ENCODE measurements around the gene OR4K5. TPM values are rescaled to one million over a fixed set of nuclear protein-coding genes. Genes with fewer than 3 reads are reported as not detected.
"Not testable (repeated sequence)": the region's sequence is repeated elsewhere in the genome, so short reads cannot be mapped to it uniquely, and the experiment has no call there.

Gene OR4K5
- polyA plus RNA-seq (ENCODE audit: insufficient read length in 4 of 4): not detected

GRCh38 chr14:19920021-19920657, at the start of gene OR4K5:
Gene OR4K5 (plus strand): TSS chr14:19920607. CDS start chr14:19920607, 0 bp downstream.
- DNase-seq (ENCODE audit: low read depth in 4 of 4, low spot score in 3 of 4): no peak

GRCh38 chr14:19873178-19873577, 47.2 kb upstream of the OR4K5 start:
- DNase-seq (ENCODE audit: low read depth in 4 of 4, low spot score in 3 of 4): no peak

DNA sequence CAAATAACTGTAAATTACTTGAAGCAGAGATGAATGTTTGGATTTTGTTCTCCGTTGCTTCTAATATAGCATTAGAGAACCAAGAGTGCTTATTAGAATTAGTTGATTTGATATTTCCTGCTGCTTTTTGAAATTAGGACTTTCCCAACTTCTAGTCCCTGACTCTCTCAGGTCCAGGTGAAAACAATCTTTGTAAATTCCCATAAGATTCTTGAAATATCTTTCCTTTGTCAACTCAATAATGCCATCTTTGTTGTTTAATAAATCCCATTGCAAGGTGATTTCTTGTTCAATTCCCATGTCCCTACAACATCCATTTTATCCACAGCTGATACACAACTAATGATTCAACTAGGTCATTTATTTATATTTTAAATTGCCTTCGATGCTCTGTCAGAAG, 45.6 kb upstream of the OR4K5 start, which contains the start of gene OR4K2:
Gene OR4K2 (plus strand): TSS at position 301 of the 400 bp plus-strand sequence. CDS start 1,126 bp downstream, outside the sequence.
- DNase-seq (ENCODE audit: low read depth in 4 of 4, low spot score in 3 of 4): no peak

GRCh38 chr14:19878029-19878642, 42.3 kb upstream of the OR4K5 start:
- DNase-seq (ENCODE audit: low read depth in 4 of 4, low spot score in 3 of 4): no peak

- no peak for DNase-seq (ENCODE audit: low read depth in 4 of 4, low spot score in 3 of 4)
Measured at GRCh38 chr14:19895282-19895681, 25.1 kb upstream of the OR4K5 start.

- DNase-seq (ENCODE audit: low read depth in 4 of 4, low spot score in 3 of 4): no peak
Measured at GRCh38 chr14:19900999-19901398, 19.4 kb upstream of the OR4K5 start.

DNA sequence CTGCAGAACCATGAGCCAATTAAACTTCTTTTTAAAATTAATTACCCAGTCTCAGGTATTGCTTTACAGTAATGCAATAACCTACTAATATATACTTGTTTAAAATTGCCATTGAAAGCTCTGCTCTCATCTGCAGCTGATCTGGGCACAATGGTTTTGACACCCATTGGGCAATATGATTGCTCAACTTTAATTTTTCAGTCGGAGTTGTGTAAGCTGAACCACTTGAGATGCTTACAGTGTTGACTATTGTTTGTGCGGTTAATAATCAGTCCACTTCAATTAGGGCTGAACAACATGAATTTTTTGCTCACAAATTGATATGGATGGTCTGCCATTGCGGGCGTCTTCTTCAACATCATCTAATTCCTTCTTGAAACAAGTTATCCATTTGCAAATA, 18.0 kb upstream of the OR4K5 start:
- no peak for DNase-seq (ENCODE audit: low read depth in 4 of 4, low spot score in 3 of 4)

- DNase-seq (ENCODE audit: low read depth in 4 of 4, low spot score in 3 of 4): no peak
Measured at GRCh38 chr14:19906665-19907064, 13.7 kb upstream of the OR4K5 start.

GRCh38 chr14:19911114-19911513, 9.3 kb upstream of the OR4K5 start:
- DNase-seq (ENCODE audit: low read depth in 4 of 4, low spot score in 3 of 4): no peak

GRCh38 chr14:19917243-19917642, 3.2 kb upstream of the OR4K5 start:
- DNase-seq (ENCODE audit: low read depth in 4 of 4, low spot score in 3 of 4): no peak

DNA sequence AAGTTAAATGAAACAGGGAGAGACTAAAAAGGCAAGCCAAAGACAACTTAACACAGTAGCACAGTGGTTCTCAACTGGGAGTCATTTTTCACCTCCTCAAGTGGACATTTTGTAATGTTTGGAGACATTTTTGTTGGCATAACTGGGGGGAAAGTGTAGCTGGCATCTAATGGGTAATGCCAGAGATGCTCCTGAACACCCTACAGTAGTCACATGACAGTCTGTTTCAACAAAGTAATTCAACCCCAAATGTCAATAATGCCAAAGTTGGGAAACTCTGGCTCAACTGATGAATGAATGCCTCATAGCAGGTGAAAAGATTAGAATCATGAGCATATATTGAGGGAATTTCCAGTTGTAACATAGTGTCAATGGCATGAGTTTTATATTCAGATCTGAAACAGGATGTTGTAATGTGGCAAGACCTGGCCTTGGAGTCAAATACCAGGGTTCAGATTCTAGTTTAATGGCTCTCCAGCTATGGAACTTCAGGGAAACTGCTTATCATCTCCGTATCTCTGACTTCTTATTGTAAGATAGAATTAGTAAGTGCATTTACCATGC, 2.4 kb upstream of the OR4K5 start:
- DNase-seq (ENCODE audit: low read depth in 4 of 4, low spot score in 3 of 4): no peak

DNA sequence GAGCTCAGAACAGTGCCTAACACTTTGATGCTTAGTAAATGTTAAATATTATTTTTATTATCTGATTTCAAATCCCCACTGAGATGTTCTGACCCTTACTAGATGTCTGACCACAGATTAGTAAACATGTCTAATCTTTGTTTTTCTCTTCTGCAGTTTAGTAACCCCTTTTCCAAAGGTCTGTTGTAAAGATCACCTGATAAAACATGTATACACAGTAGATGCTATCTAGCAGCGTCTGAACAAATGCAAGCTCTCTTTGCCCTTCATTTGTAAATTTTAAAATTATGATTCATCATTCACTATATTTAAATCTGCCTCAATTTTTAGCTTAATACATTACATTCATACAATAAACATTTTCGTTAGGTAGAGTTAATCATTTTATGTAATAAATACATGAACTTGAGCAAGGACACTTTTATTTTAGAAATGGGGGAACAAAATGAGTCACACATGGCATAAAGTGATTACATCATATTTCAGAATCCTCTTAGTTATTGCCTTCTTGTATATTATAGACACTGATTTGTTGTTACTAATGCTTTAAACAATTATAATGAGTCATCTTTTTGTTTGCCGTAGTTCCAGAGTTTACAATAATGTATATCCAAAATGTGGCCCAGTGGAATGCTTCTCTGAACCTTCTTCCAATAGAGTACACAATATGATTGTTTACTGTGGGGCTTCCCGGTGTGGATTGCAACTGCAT, 1.7 kb upstream of the OR4K5 start:
- DNase-seq (ENCODE audit: low read depth in 4 of 4, low spot score in 3 of 4): no peak

DNA sequence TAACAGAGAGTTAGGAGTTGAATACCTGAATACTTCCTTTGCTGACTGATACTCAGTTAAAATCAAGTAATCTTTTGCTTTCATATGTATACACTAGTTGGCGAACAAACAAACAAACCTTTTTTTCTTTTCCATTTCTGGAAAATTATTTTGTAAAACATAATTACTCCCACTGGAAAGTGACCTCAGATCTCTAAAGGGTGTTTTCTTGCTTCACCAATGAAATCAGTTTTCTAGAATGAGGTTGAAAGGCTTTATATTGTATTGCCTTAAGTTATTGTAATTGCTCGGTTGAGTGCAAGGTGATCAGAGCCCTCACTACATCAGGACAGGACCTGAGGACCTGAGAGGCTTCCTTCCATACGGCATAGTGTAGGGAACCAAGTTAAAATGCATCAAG, 10.2 kb downstream of the OR4K5 start, which contains the start of gene OR4K1:
Gene OR4K1 (plus strand): TSS at position 301 of the 400 bp plus-strand sequence. CDS start 4,750 bp downstream, outside the sequence.
- DNase-seq (ENCODE audit: low read depth in 4 of 4, low spot score in 3 of 4): no peak

GRCh38 chr14:19941668-19942067, 21.3 kb downstream of the OR4K5 start:
- DNase-seq (ENCODE audit: low read depth in 4 of 4, low spot score in 3 of 4): no peak

GRCh38 chr14:19947413-19948090, 27.1 kb downstream of the OR4K5 start:
- no peak for DNase-seq (ENCODE audit: low read depth in 4 of 4, low spot score in 3 of 4)

DNA sequence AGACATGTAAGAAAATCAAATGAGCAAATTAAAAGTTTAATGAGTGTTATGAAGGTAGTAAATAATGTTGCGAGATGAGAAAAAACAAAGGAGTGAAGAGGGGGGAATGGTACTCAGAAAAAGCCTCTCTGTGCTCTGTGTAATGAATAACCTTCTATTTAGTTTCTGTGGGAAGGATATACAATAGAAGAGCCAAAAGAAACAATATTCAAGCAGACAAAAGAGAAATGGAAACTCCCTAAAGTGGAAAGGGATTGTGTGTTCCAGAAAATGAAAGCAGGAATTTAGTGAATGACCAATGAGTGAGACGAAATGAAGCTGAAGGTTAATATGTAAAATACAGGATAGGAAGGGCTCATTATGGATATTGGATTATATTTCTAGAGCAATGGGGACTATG, 28.8 kb downstream of the OR4K5 start:
- no peak for DNase-seq (ENCODE audit: low read depth in 4 of 4, low spot score in 3 of 4)

- not testable (repeated sequence) for DNase-seq (ENCODE audit: low read depth in 4 of 4, low spot score in 3 of 4)
Measured at GRCh38 chr14:19969735-19970134, 49.3 kb downstream of the OR4K5 start.

Measured in left renal pelvis (tissue), 4 donors.